Measurements from ENCODE around the gene NAPEPLD.
"Not testable (repeated sequence)": the region's sequence is repeated elsewhere in the genome, so short reads cannot be mapped to it uniquely, and the experiment has no call there.

GRCh38 chr7:103162641-103163040 is 13.7 kb upstream of the NAPEPLD start:
- TF ChIP-seq TARDBP (IDR thresholded peaks at IDR 0.05); BHLHE40 (IDR thresholded peaks at IDR 0.05; ENCODE audit: borderline replicate concordance); SP1 (IDR thresholded peaks at IDR 0.05); FOXK2 (IDR thresholded peaks at IDR 0.05); ELF4 (IDR thresholded peaks at IDR 0.05); HDGF (IDR thresholded peaks at IDR 0.05; ENCODE audit: borderline replicate concordance); NFRKB (IDR thresholded peaks at IDR 0.05); ZNF384 (IDR thresholded peaks at IDR 0.05); CTBP1 (IDR thresholded peaks at IDR 0.05; ENCODE audit: borderline replicate concordance); L3MBTL2 (conservative IDR thresholded peaks at IDR 0.05): not testable (repeated sequence)

Measured in HEK293T (cell line).